Prostate gland (tissue), 2 donors: ENCODE results near the gene STAB2. TPM values are rescaled to one million over a fixed set of nuclear protein-coding genes. Genes with fewer than 3 reads are reported as not detected.
"Not testable (repeated sequence)": the region's sequence is repeated elsewhere in the genome, so short reads cannot be mapped to it uniquely, and the experiment has no call there.

Source experiments
- DNase-seq: peaks from one replicate; pipeline ENCODE4 v3.0.0-alpha.2; 2019; ENCODE audit warnings: low spot score
- H3K27ac ChIP-seq, 2 donors: fragments of 200-600 bp; sonication (generic); 2 replicates each; pipeline ENCODE4 v1.5.1; 2017 to 2019
- H3K27me3 ChIP-seq: fragments of 200-600 bp; sonication (generic); replicated peaks from 2 replicates; pipeline ENCODE4 v1.5.1; 2019; ENCODE audit not compliant: insufficient read depth
- H3K36me3 ChIP-seq, 2 donors: fragments of 200-600 bp; sonication (generic); 1 replicate in 1 of 2; 2 replicates in 1 of 2; pipeline versions ENCODE4 v1.5.1 to v1.8.1; 2017 to 2019
- H3K4me1 ChIP-seq: fragments of 200-600 bp; sonication (generic); replicated peaks from 2 replicates; pipeline ENCODE4 v1.5.1; 2019
- H3K4me3 ChIP-seq, 2 donors: fragments of 200-600 bp; sonication (generic); 2 replicates each; pipeline ENCODE4 v1.5.1; 2017 to 2019
- H3K9me3 ChIP-seq: fragments of 200-600 bp; sonication (generic); 2 replicates; pipeline ENCODE4 v1.5.1; 2017
- POLR2A ChIP-seq: fragments of 450-650 bp; IDR thresholded peaks from one replicate; pipeline ENCODE4 v1.6.1; 2016; ENCODE audit warnings: antibody characterized with exemption, mild to moderate bottlenecking
- POLR2AphosphoS5 ChIP-seq: sonication (generic); formaldehyde crosslinking; IDR thresholded peaks from one replicate; pipeline ENCODE4 v1.6.1; 2017; ENCODE audit warnings: antibody characterized with exemption
- WGBS: methylation state at CpG from one replicate; pipeline ENCODE4 v1.1.5; 2018; 5-methylcytosine and 5-hydroxymethylcytosine counted together
- intact Hi-C: fragments of 100-400 bp; cut with DNase I; formaldehyde crosslinking; loops from one replicate; pipeline ENCODE4 v1.14.2; 2022
- total RNA-seq, 2 donors: library from RNA; depleted of rRNA; stranded (reverse); fragments of >200 nt; gene quantifications; one replicate each; pipeline ENCODE4 v1.1.0, GENCODE V29; 2016
- TF ChIP-seq, protein P1 (sequence below), 4 experiments: fragments of 200-600 bp in 2 of 4; fragments of 450-650 bp in 2 of 4; sonication (generic) in 2 of 4; IDR thresholded peaks; 1 replicate in 3 of 4; 2 replicates in 1 of 4; pipeline ENCODE4 v1.5.1; 2016 to 2019; ENCODE audit warnings: antibody characterized with exemption in 4 of 4, mild to moderate bottlenecking in 2 of 4, moderate library complexity in 2 of 4

STAB2 gene
- total RNA-seq, 2 donors from 2014 or later, result 0.62 TPM; not detected in 1

DNA sequence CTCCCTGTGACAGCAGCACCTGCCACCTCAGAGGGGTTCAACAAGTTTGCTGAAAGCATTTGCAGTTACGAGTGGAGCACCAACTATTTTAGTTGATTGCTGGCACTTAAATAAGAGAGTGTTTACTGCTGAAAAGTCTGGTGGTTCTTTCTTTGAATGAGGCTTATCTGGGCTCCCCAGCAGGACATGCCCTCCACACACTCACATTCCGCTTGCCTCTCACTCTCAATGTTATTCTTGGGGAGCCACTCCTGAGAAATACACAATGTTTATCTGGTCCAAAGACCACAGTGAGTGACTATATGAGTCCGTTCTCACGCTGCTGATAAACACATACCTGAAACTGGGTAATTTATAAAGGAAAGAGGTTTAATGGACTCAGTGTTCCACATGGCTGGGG is 222.1 kb downstream of the STAB2 start:
- Histone ChIP-seq H3K9me3 (no peaks in the 10 kb centered on the region), H3K27me3 (no peaks in the 10 kb centered on the region), H3K4me3 (no peak overlapping the region), H3K36me3 (no peaks in the 10 kb centered on the region), H3K27ac (no peak overlapping the region), H3K4me1 (no peaks in the 10 kb centered on the region)
- TF ChIP-seq, protein P1, sequence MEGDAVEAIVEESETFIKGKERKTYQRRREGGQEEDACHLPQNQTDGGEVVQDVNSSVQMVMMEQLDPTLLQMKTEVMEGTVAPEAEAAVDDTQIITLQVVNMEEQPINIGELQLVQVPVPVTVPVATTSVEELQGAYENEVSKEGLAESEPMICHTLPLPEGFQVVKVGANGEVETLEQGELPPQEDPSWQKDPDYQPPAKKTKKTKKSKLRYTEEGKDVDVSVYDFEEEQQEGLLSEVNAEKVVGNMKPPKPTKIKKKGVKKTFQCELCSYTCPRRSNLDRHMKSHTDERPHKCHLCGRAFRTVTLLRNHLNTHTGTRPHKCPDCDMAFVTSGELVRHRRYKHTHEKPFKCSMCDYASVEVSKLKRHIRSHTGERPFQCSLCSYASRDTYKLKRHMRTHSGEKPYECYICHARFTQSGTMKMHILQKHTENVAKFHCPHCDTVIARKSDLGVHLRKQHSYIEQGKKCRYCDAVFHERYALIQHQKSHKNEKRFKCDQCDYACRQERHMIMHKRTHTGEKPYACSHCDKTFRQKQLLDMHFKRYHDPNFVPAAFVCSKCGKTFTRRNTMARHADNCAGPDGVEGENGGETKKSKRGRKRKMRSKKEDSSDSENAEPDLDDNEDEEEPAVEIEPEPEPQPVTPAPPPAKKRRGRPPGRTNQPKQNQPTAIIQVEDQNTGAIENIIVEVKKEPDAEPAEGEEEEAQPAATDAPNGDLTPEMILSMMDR (IDR thresholded peaks at IDR 0.05), result no peak
- no peak for TF ChIP-seq POLR2A
- TF ChIP-seq POLR2AphosphoS5, result no peak
- intact Hi-C loops, result no loop called here
- DNase-seq, result no peak
- 89% methylated on average over 4 of the region's 4 CpGs for WGBS

- H3K4me1 ChIP-seq, H3K27me3 ChIP-seq, H3K9me3 ChIP-seq, H3K36me3 ChIP-seq, intact Hi-C loops, DNase-seq, H3K4me3 ChIP-seq, H3K27ac ChIP-seq: not testable (repeated sequence)
- WGBS, result 89% methylated on average over 7 of the region's 7 CpGs
Measured at GRCh38 chr12:103809639-103810038, 222.6 kb downstream of the STAB2 start.

GRCh38 chr12:103810111-103810510 is 223.0 kb downstream of the STAB2 start:
- TF ChIP-seq POLR2A, result no peak
- TF ChIP-seq, protein P1 (IDR thresholded peaks at IDR 0.05), result no peak
- no peak for TF ChIP-seq POLR2AphosphoS5
- WGBS, result 91% methylated on average over 5 of the region's 5 CpGs
- no peak overlapping the region for H3K27ac ChIP-seq
- no peak overlapping the region for H3K4me3 ChIP-seq
- no peaks in the 10 kb centered on the region for H3K36me3 ChIP-seq
- no peaks in the 10 kb centered on the region for H3K27me3 ChIP-seq
- no peaks in the 10 kb centered on the region for H3K4me1 ChIP-seq
- no peak for DNase-seq
- no peaks in the 10 kb centered on the region for H3K9me3 ChIP-seq
- intact Hi-C loops, result no loop called here

- WGBS, result 97% methylated on average over 6 of the region's 6 CpGs
- Histone ChIP-seq H3K9me3 (no peaks in the 10 kb centered on the region), H3K4me1 (no peaks in the 10 kb centered on the region), H3K36me3 (no peaks in the 10 kb centered on the region), H3K27ac (no peak overlapping the region), H3K4me3 (no peak overlapping the region), H3K27me3 (no peaks in the 10 kb centered on the region)
- TF ChIP-seq POLR2A (no peak), POLR2AphosphoS5 (no peak)
- TF ChIP-seq, protein P1 (IDR thresholded peaks at IDR 0.05), result no peak
- no peak for DNase-seq
- intact Hi-C loops, result no loop called here
Measured at GRCh38 chr12:103811791-103812190, 224.7 kb downstream of the STAB2 start.

DNA sequence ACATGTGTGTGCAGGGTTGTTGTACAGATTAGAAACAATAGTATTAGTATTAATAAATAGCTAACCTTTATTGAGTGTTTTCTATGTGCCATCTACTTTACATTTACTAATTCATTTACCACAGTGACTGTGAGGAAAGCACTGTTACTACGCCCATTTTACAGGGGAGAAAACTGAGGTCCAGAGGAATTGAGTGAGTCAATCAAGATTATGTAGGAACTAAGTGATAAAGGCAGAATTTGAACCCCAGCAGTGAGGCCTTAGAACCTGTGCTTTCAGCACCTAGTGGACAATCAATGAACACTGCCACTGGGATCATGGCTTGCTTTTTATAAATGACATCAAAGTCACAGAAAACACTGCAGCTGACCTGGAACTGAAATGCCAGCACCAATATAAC is 225.7 kb downstream of the STAB2 start:
- no peaks in the 10 kb centered on the region for H3K27me3 ChIP-seq
- H3K4me1 ChIP-seq, result no peaks in the 10 kb centered on the region
- no peak overlapping the region for H3K27ac ChIP-seq
- DNase-seq, result no peak
- H3K36me3 ChIP-seq, result no peaks in the 10 kb centered on the region
- H3K9me3 ChIP-seq, result no peaks in the 10 kb centered on the region
- intact Hi-C loops, result no loop called here
- TF ChIP-seq, protein P1 (IDR thresholded peaks at IDR 0.05), result no peak
- TF ChIP-seq POLR2AphosphoS5 (no peak), POLR2A (no peak)
- 100% methylated on average over 1 of the region's 1 CpG for WGBS
- H3K4me3 ChIP-seq, result no peak overlapping the region
